HG03342 (cell line): Measurements from ENCODE around the gene SINHCAF.
A peak's percentile ranks its signal among the peaks of the same experiment; 100 is the strongest.

Experiments
- ATAC-seq: cut with Tn5 transposase; IDR thresholded peaks from one replicate; pipeline ENCODE4 v1.9.1; 2021; ENCODE audit warnings: mild to moderate bottlenecking, moderate library complexity; ENCODE audit not compliant: unreplicated experiment

Gene SINHCAF

GRCh38 chr12:31337952-31338351 is 12.0 kb upstream of the SINHCAF start:
- ATAC-seq, result no peak

- ATAC-seq, result no peak
These were observed 5.3 kb upstream of the SINHCAF start for GRCh38 chr12:31331242-31331641.

- no peak for ATAC-seq
These were observed 1.0 kb upstream of the SINHCAF start for GRCh38 chr12:31326736-31327659.

GRCh38 chr12:31325524-31325875 is 450 bp downstream of the SINHCAF start:
- no peak for ATAC-seq

GRCh38 chr12:31324845-31325523 is 966 bp downstream of the SINHCAF start:
- peak; percentile 9 for ATAC-seq

GRCh38 chr12:31324116-31324844 is 1.7 kb downstream of the SINHCAF start:
- ATAC-seq, result peak; percentile 35

GRCh38 chr12:31323391-31324115 is 2.4 kb downstream of the SINHCAF start:
- ATAC-seq, result peak; percentile 20

- ATAC-seq, result no peak
These were observed 3.1 kb downstream of the SINHCAF start for GRCh38 chr12:31322801-31323207.

GRCh38 chr12:31321897-31322228 is 4.1 kb downstream of the SINHCAF start:
- no peak for ATAC-seq

GRCh38 chr12:31321186-31321896 is 4.6 kb downstream of the SINHCAF start:
- ATAC-seq, result no peak

GRCh38 chr12:31318657-31319269 is 7.2 kb downstream of the SINHCAF start:
- ATAC-seq, result no peak

- ATAC-seq, result no peak
These were observed 8.2 kb downstream of the SINHCAF start for GRCh38 chr12:31317471-31318395.

- no peak for ATAC-seq
These were observed 9.1 kb downstream of the SINHCAF start for GRCh38 chr12:31316891-31317290.

GRCh38 chr12:31315784-31316465 is 10.0 kb downstream of the SINHCAF start:
- ATAC-seq, result no peak

- ATAC-seq, result no peak
These were observed 10.8 kb downstream of the SINHCAF start for GRCh38 chr12:31315044-31315715.

GRCh38 chr12:31312431-31312830 is 13.5 kb downstream of the SINHCAF start:
- no peak for ATAC-seq

GRCh38 chr12:31311634-31312258 is 14.2 kb downstream of the SINHCAF start:
- no peak for ATAC-seq
